GM20000 (cell line): Measurements from ENCODE around the gene UBE2M.

Source experiments
- DNase-seq: peaks from one replicate; pipeline ENCODE4 v3.0.0; 2012; ENCODE audit warnings: low spot score
- CTCF ChIP-seq: IDR thresholded peaks from 2 replicates; pipeline ENCODE4 v1.5.1; 2012; ENCODE audit warnings: mild to moderate bottlenecking, control low read depth; ENCODE audit errors: extremely low read depth, missing control alignments

The UBE2M gene

GRCh38 chr19:58568453-58569130 lies 10.2 kb upstream of the UBE2M start:
- no peak for DNase-seq
- TF ChIP-seq CTCF = no peak

- TF ChIP-seq CTCF = no peak
- DNase-seq = no peak
Measured at GRCh38 chr19:58566989-58567388, 8.6 kb upstream of the UBE2M start.

- no peak for DNase-seq
- TF ChIP-seq CTCF = no peak
Measured at GRCh38 chr19:58563823-58564222, 5.4 kb upstream of the UBE2M start.

GRCh38 chr19:58563034-58563573 lies 4.7 kb upstream of the UBE2M start:
- peak; percentile 74 for DNase-seq
- no peak for TF ChIP-seq CTCF

GRCh38 chr19:58562122-58563033 lies 4.0 kb upstream of the UBE2M start:
- peak; percentile 42 for DNase-seq
- TF ChIP-seq CTCF = no peak

GRCh38 chr19:58561373-58562121 lies 3.1 kb upstream of the UBE2M start:
- DNase-seq = no peak
- no peak for TF ChIP-seq CTCF
